ENCODE measurements around the gene NUMA1. TPM values are rescaled to one million over a fixed set of nuclear protein-coding genes. Genes with fewer than 3 reads are reported as not detected.

Gene NUMA1
- polyA plus RNA-seq, 4 donors, result 68.1 to 286 (median 119) TPM

DNA sequence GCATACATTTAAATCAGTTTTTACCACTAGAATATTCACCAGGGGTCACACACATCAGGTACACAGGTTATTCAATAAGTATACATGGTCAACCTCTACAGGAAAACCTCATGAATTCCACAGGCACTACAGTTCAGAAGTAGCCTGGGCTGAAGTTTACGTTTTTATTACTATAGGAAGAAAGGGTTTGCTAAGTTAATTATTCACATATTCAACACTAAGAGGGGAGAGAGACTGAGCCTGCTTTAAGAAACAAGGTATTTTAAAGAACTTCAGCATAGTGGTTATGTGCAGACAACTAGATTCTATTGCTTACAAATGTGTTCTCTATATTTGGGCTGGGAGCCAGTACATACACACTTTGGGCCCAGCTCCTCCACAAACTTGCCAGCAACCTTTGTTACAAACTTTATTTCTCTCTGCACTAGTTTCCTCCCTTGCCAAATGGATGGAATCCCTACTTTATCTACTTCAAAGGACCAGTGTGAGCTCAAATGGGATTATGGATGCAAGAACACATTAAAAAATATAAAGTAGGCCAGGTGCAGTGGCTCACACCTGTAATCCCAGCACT is 49.8 kb downstream of the NUMA1 start:
- Histone ChIP-seq H3K4me3 (ENCODE audit: low read depth in 1 of 3, low read length in 3 of 3) (no peak overlapping the region), H3K27ac (ENCODE audit: low read depth in 1 of 3, low read length in 2 of 3) (peak overlapping the region in 2 of 3 donors; percentile 22 to 41), H3K36me3 (ENCODE audit: control insufficient read depth in 3 of 3, insufficient read depth in 2 of 3, low read depth in 1 of 3, low read length in 3 of 3) (peaks cover 10 to 53% (median 11%) of the 10 kb centered on the region in 3 donors), H3K27me3 (ENCODE audit: control insufficient read depth in 3 of 3, insufficient read depth in 3 of 3, low read length in 3 of 3) (no peaks in the 10 kb centered on the region), H3K4me1 (ENCODE audit: control insufficient read depth in 3 of 3, insufficient read depth in 2 of 3, low read depth in 1 of 3, low read length in 2 of 3) (peaks cover 1 to 47% (median 3%) of the 10 kb centered on the region in 3 donors), H3K9me3 (ENCODE audit: control insufficient read depth in 2 of 2, insufficient read depth in 1 of 2, low read depth in 1 of 2, low read length in 1 of 2) (no peaks in the 10 kb centered on the region)
- 4 to 41% (median 24%) methylated on average over 1 of the region's 1 CpG for WGBS, 3 donors
- DNase-seq (peak in 1 of 2 donors; percentile 56), FAIRE-seq (no peak)

DNA sequence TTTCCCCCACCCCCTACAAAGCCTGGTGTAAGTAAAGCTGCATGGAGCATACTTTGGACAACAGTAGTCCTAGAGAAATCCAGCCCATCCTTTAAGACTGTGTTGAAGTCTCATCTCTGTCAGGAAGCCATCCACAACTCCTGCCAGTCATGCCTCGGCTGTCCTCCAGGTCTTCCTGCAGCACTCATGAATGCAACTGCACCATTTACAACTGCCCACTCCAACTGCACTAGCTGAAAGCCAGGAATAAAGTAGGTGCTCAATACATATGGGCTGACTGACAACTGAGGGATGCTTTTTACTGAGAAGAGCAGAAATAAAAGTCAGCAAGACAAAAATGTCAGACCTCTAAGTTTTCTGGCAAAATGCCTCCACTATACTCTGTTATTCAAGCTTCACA is 54.3 kb downstream of the NUMA1 start:
- Histone ChIP-seq H3K4me1 (ENCODE audit: control insufficient read depth in 3 of 3, insufficient read depth in 2 of 3, low read depth in 1 of 3, low read length in 2 of 3) (peaks cover 3 to 62% (median 3%) of the 10 kb centered on the region in 3 donors), H3K4me3 (ENCODE audit: low read depth in 1 of 3, low read length in 3 of 3) (no peak overlapping the region), H3K27ac (ENCODE audit: low read depth in 1 of 3, low read length in 2 of 3) (no peak overlapping the region), H3K36me3 (ENCODE audit: control insufficient read depth in 3 of 3, insufficient read depth in 2 of 3, low read depth in 1 of 3, low read length in 3 of 3) (peaks cover 14 to 66% (median 35%) of the 10 kb centered on the region in 3 donors), H3K27me3 (ENCODE audit: control insufficient read depth in 3 of 3, insufficient read depth in 3 of 3, low read length in 3 of 3) (no peaks in the 10 kb centered on the region), H3K9me3 (ENCODE audit: control insufficient read depth in 2 of 2, insufficient read depth in 1 of 2, low read depth in 1 of 2, low read length in 1 of 2) (no peaks in the 10 kb centered on the region)
- 66 to 75% (median 72%) methylated on average over 1 of the region's 1 CpG for WGBS, 3 donors
- no peak for DNase-seq
- no peak for FAIRE-seq

DNA sequence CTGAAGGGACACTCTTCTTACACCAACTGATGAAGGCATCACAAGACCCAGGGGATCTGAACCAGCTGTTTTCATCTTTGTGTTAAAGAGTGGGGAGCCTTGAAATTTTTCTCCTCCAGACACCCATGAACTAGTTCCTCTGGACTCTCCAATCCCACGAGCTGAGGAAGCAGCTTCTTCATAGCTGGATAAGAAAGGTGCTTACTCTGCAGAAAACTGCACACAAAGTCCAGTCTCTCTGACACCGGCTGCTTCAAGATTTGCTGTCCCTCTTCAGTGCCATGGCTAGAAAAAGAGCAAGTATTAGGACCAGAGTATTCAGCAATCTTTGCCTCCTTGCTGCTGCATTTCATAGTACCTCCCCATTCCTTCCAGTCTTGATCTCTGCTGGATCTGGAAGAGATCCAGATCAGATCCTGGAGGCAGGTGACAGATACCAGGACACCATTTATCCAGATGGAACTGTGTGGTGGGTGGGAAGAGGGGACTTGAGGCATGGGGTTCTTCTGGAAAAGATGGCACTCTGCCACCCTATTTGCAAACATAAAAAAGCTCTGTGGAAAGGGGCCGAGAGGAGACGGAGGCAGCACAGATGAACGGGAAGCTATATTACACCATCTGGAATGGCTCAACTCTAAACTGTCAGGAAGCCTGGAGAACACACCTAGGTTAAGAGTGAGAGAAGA is 56.1 kb downstream of the NUMA1 start:
- H3K9me3 ChIP-seq (ENCODE audit: control insufficient read depth in 2 of 2, insufficient read depth in 1 of 2, low read depth in 1 of 2, low read length in 1 of 2), result no peaks in the 10 kb centered on the region
- DNase-seq (peak; percentile 48 to 54), FAIRE-seq (no peak)
- peak overlapping the region in 1 of 3 donors; percentile 49 for H3K27ac ChIP-seq (ENCODE audit: low read depth in 1 of 3, low read length in 2 of 3)
- H3K4me1 ChIP-seq (ENCODE audit: control insufficient read depth in 3 of 3, insufficient read depth in 2 of 3, low read depth in 1 of 3, low read length in 2 of 3), result peaks cover 0 to 50% (median 3%) of the 10 kb centered on the region in 3 donors
- 29 to 48% (median 42%) methylated on average over 5 of the region's 5 CpGs for WGBS, 3 donors
- peaks cover 17 to 80% (median 47%) of the 10 kb centered on the region in 3 donors for H3K36me3 ChIP-seq (ENCODE audit: control insufficient read depth in 3 of 3, insufficient read depth in 2 of 3, low read depth in 1 of 3, low read length in 3 of 3)
- H3K4me3 ChIP-seq (ENCODE audit: low read depth in 1 of 3, low read length in 3 of 3), result no peak overlapping the region
- H3K27me3 ChIP-seq (ENCODE audit: control insufficient read depth in 3 of 3, insufficient read depth in 3 of 3, low read length in 3 of 3), result no peaks in the 10 kb centered on the region

GRCh38 chr11:72023335-72023734 is 57.0 kb downstream of the NUMA1 start:
- FAIRE-seq (no peak), DNase-seq (no peak)
- WGBS, 3 donors, result 80 to 87% (median 83%) methylated on average over 4 of the region's 4 CpGs
- Histone ChIP-seq H3K27me3 (ENCODE audit: control insufficient read depth in 3 of 3, insufficient read depth in 3 of 3, low read length in 3 of 3) (no peaks in the 10 kb centered on the region), H3K4me1 (ENCODE audit: control insufficient read depth in 3 of 3, insufficient read depth in 2 of 3, low read depth in 1 of 3, low read length in 2 of 3) (peaks cover 0 to 44% (median 3%) of the 10 kb centered on the region in 3 donors), H3K9me3 (ENCODE audit: control insufficient read depth in 2 of 2, insufficient read depth in 1 of 2, low read depth in 1 of 2, low read length in 1 of 2) (no peaks in the 10 kb centered on the region), H3K36me3 (ENCODE audit: control insufficient read depth in 3 of 3, insufficient read depth in 2 of 3, low read depth in 1 of 3, low read length in 3 of 3) (peaks cover 22 to 82% (median 49%) of the 10 kb centered on the region in 3 donors), H3K27ac (ENCODE audit: low read depth in 1 of 3, low read length in 2 of 3) (peak overlapping the region in 1 of 3 donors; percentile 49), H3K4me3 (ENCODE audit: low read depth in 1 of 3, low read length in 3 of 3) (no peak overlapping the region)

GRCh38 chr11:72018171-72018570 is 62.2 kb downstream of the NUMA1 start:
- H3K36me3 ChIP-seq (ENCODE audit: control insufficient read depth in 3 of 3, insufficient read depth in 2 of 3, low read depth in 1 of 3, low read length in 3 of 3), result peaks cover 31 to 95% (median 72%) of the 10 kb centered on the region in 3 donors
- DNase-seq, result no peak
- no peak overlapping the region for H3K4me3 ChIP-seq (ENCODE audit: low read depth in 1 of 3, low read length in 3 of 3)
- FAIRE-seq, result no peak
- H3K27ac ChIP-seq (ENCODE audit: low read depth in 1 of 3, low read length in 2 of 3), result no peak overlapping the region
- WGBS, 3 donors, result 92 to 97% (median 94%) methylated on average over 9 of the region's 9 CpGs
- no peaks in the 10 kb centered on the region for H3K9me3 ChIP-seq (ENCODE audit: control insufficient read depth in 2 of 2, insufficient read depth in 1 of 2, low read depth in 1 of 2, low read length in 1 of 2)
- H3K27me3 ChIP-seq (ENCODE audit: control insufficient read depth in 3 of 3, insufficient read depth in 3 of 3, low read length in 3 of 3), result no peaks in the 10 kb centered on the region
- H3K4me1 ChIP-seq (ENCODE audit: control insufficient read depth in 3 of 3, insufficient read depth in 2 of 3, low read depth in 1 of 3, low read length in 2 of 3), result peaks cover 0 to 1% (median 0%) of the 10 kb centered on the region in 3 donors

GRCh38 chr11:72015511-72016061 is 64.8 kb downstream of the NUMA1 start:
- Histone ChIP-seq H3K27ac (ENCODE audit: low read depth in 1 of 3, low read length in 2 of 3) (no peak overlapping the region), H3K4me1 (ENCODE audit: control insufficient read depth in 3 of 3, insufficient read depth in 2 of 3, low read depth in 1 of 3, low read length in 2 of 3) (no peaks in the 10 kb centered on the region), H3K36me3 (ENCODE audit: control insufficient read depth in 3 of 3, insufficient read depth in 2 of 3, low read depth in 1 of 3, low read length in 3 of 3) (peaks cover 31 to 96% (median 62%) of the 10 kb centered on the region in 3 donors), H3K4me3 (ENCODE audit: low read depth in 1 of 3, low read length in 3 of 3) (no peak overlapping the region), H3K9me3 (ENCODE audit: control insufficient read depth in 2 of 2, insufficient read depth in 1 of 2, low read depth in 1 of 2, low read length in 1 of 2) (no peaks in the 10 kb centered on the region), H3K27me3 (ENCODE audit: control insufficient read depth in 3 of 3, insufficient read depth in 3 of 3, low read length in 3 of 3) (no peaks in the 10 kb centered on the region)
- DNase-seq (peak in 1 of 2 donors; percentile 32), FAIRE-seq (no peak)
- 88 to 92% (median 91%) methylated on average over 10 of the region's 10 CpGs for WGBS, 3 donors

DNA sequence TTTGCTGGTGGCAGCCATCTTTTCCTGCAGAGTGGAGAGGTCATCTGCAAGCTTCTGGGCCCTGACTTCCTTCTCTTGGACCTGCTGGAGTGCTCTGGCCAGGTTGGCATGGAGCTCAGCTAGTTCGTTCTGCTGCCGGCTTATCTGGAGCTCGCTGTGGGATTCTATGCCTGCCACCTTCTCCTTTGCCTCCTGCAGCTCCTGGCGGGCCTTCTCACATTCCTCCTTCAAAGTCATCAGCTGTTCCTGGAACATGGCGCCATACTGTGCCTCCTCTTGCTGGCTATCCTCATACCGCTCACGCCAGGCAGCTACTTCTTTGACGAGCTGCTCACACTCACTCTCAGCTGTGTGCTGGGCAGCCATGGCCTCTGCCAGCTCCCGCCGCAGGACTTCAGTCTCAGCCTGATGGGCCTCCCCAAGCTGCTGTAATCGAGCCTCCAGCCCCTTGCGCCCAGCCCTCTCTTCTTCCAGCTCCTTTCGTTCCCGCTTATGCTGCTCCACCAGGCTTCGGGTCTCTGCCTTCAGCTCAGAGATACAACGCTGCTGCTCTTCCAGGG is 65.5 kb downstream of the NUMA1 start:
- Histone ChIP-seq H3K27me3 (ENCODE audit: control insufficient read depth in 3 of 3, insufficient read depth in 3 of 3, low read length in 3 of 3) (no peaks in the 10 kb centered on the region), H3K4me3 (ENCODE audit: low read depth in 1 of 3, low read length in 3 of 3) (no peak overlapping the region), H3K27ac (ENCODE audit: low read depth in 1 of 3, low read length in 2 of 3) (no peak overlapping the region), H3K9me3 (ENCODE audit: control insufficient read depth in 2 of 2, insufficient read depth in 1 of 2, low read depth in 1 of 2, low read length in 1 of 2) (no peaks in the 10 kb centered on the region), H3K4me1 (ENCODE audit: control insufficient read depth in 3 of 3, insufficient read depth in 2 of 3, low read depth in 1 of 3, low read length in 2 of 3) (no peaks in the 10 kb centered on the region), H3K36me3 (ENCODE audit: control insufficient read depth in 3 of 3, insufficient read depth in 2 of 3, low read depth in 1 of 3, low read length in 3 of 3) (peaks cover 32 to 94% (median 64%) of the 10 kb centered on the region in 3 donors)
- WGBS, 3 donors, result 91 to 95% (median 93%) methylated on average over 16 of the region's 16 CpGs
- no peak for DNase-seq
- FAIRE-seq, result no peak

Data from small intestine (tissue), 7 donors.